Activated naive CD8-positive, alpha-beta T cell treated with anti-CD3 and anti-CD28 coated beads for 36 hours (primary cell): ENCODE measurements around the gene PPP2R5D. TPM values are rescaled to one million over a fixed set of nuclear protein-coding genes. Genes with fewer than 3 reads are reported as not detected.
"Not testable (repeated sequence)": the region's sequence is repeated elsewhere in the genome, so short reads cannot be mapped to it uniquely, and the experiment has no call there.

ENCODE experiments used
- DNase-seq: peaks from one replicate; pipeline ENCODE4 v3.0.0; 2021
- H3K27ac Mint-ChIP-seq: one replicate; pipeline ENCODE4 v1.8.0; 2022; ENCODE audit warnings: mild to moderate bottlenecking, moderate library complexity, mixed read lengths
- H3K27me3 Mint-ChIP-seq: one replicate; pipeline ENCODE4 v1.8.0; 2022; ENCODE audit warnings: mild to moderate bottlenecking, mixed read lengths
- H3K36me3 Mint-ChIP-seq: one replicate; pipeline ENCODE4 v1.8.0; 2021; ENCODE audit warnings: mild to moderate bottlenecking, mixed read lengths
- H3K4me1 Mint-ChIP-seq: one replicate; pipeline ENCODE4 v1.8.0; 2021; ENCODE audit warnings: mixed read lengths
- H3K4me3 Mint-ChIP-seq: one replicate; pipeline ENCODE4 v1.8.0; 2022; ENCODE audit warnings: mild to moderate bottlenecking, moderate library complexity, mixed read lengths
- H3K9me3 Mint-ChIP-seq: one replicate; pipeline ENCODE4 v1.8.0; 2022; ENCODE audit warnings: mixed read lengths
- total RNA-seq, 2 experiments: library from RNA; stranded (reverse); gene quantifications; one replicate each; pipeline ENCODE4 v1.2.3, GENCODE V29; 2021

Gene PPP2R5D
- 10 to 100 TPM; 43.0 to 43.4 TPM for total RNA-seq

DNA sequence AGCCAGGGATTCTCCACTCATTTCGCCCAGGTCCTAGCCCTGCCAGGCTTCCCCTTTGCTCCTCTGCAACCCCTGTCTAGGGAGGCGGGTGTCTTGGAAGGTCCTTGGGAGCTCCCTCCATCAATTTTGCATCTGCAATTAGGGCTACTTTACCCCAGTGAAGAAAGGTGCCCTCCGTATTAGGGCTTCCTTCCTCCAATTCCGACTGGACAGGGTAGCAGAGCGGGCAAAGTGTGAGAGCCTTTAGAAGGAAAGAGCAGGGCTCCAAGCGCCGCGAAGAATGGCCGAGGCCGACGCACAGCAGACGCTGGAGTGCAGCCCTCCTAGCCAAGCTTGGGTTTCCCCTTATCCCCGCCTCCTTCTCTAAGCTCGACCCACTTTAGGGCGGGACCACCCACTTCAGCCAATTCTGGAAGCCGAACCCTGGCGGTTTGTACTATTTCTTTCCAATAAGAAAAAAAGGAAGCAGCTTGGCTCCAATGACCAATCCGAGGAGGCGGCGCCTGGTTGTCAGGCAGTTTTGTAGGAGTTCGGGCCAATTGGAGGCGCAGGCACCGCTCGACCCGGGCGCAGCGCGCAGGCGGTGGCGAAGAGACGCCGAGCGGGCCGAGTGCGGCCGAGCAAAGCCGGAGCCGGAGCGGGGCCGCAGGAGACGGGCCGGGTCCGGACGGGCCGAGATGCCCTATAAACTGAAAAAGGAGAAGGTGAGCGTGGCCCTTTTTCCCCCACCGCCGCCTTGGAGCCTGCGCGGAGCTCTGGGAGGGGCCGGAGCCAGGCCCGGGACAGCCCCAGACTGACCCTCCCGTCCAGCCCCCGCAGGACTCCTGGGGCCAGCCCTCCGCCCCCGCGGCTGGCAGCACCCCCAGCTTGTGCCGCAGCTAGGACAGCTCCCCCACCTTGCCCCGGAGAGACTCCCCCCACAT is at the start of gene PPP2R5D:
Gene PPP2R5D (plus strand): TSS at position 570 of the 923 bp plus-strand sequence. CDS start 108 bp downstream, at position 678.
- Mint-ChIP-seq H3K27ac (peak within 1 kb of the TSS; percentile 86), H3K4me3 (peak within 1 kb of the TSS; percentile 87), H3K27me3 (no peaks in the 10 kb centered on the region), H3K4me1 (peaks cover 50% of the 10 kb centered on the region), H3K9me3 (no peaks in the 10 kb centered on the region), H3K36me3 (peaks cover 3% of the 10 kb centered on the region)
- peak; percentile 96 for DNase-seq

GRCh38 chr6:42935322-42935721 is 49.0 kb upstream of the PPP2R5D start:
- Mint-ChIP-seq H3K27me3 (no peaks in the 10 kb centered on the region), H3K27ac (peak overlapping the region; percentile 63), H3K4me1 (peaks cover 51% of the 10 kb centered on the region), H3K36me3 (peaks cover 66% of the 10 kb centered on the region), H3K9me3 (no peaks in the 10 kb centered on the region), H3K4me3 (no peak overlapping the region)
- DNase-seq = no peak

- H3K4me3 Mint-ChIP-seq = no peak overlapping the region
- no peak for DNase-seq
- H3K9me3 Mint-ChIP-seq = no peaks in the 10 kb centered on the region
- no peaks in the 10 kb centered on the region for H3K27me3 Mint-ChIP-seq
- peaks cover 64% of the 10 kb centered on the region for H3K36me3 Mint-ChIP-seq
- H3K27ac Mint-ChIP-seq = peak overlapping the region; percentile 50
- H3K4me1 Mint-ChIP-seq = peaks cover 45% of the 10 kb centered on the region
These were observed 48.0 kb upstream of the PPP2R5D start for GRCh38 chr6:42936398-42936797.

DNA sequence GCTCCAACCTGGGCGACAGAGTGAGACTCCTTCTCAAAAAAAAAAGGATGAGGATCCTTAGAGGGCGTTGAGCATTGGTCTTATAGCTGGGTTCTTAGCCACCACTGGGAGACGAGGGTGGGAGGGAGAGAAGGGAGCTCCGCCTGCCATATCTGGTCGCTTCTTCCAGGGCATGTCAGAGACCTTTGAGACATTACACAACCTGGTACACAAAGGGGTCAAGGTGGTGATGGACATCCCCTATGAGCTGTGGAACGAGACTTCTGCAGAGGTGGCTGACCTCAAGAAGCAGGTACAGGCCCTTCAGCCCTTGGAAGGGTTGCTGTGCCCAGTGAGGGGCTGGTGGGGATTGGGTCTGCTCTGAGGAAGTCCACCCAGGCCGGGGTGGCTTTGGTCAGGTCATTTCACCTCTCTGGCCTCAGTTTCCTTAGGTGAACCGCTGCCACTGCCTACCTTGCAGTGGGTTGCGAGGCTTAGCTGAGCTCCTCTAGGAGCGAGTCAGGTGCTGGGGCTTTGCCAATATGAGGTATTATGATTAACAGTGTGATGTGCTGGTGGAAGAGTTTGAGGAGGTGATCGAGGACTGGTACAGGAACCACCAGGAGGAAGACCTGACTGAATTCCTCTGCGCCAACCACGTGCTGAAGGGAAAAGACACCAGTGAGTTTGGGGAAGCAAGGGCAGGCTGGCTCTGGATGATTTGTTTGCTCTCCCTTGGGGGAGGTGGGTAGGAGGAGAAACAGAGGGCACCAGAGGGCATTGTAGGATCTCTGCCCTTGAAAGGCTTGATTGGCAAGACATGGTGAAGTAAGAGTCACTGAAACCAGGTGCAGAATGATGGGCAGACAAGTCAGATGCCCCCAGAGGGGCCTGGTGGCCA is 46.6 kb upstream of the PPP2R5D start:
- Mint-ChIP-seq H3K4me1 (peaks cover 34% of the 10 kb centered on the region), H3K4me3 (no peak overlapping the region), H3K27ac (peak overlapping the region; percentile 67), H3K9me3 (no peaks in the 10 kb centered on the region), H3K27me3 (no peaks in the 10 kb centered on the region), H3K36me3 (peaks cover 54% of the 10 kb centered on the region)
- no peak for DNase-seq

GRCh38 chr6:42938428-42938796 is 46.0 kb upstream of the PPP2R5D start:
- peak overlapping the region; percentile 67 for H3K27ac Mint-ChIP-seq
- no peaks in the 10 kb centered on the region for H3K9me3 Mint-ChIP-seq
- no peak for DNase-seq
- peaks cover 48% of the 10 kb centered on the region for H3K36me3 Mint-ChIP-seq
- H3K4me3 Mint-ChIP-seq = no peak overlapping the region
- peaks cover 28% of the 10 kb centered on the region for H3K4me1 Mint-ChIP-seq
- H3K27me3 Mint-ChIP-seq = no peaks in the 10 kb centered on the region

GRCh38 chr6:42938987-42939809 is 45.2 kb upstream of the PPP2R5D start:
- Mint-ChIP-seq H3K4me3 (no peak overlapping the region), H3K9me3 (no peaks in the 10 kb centered on the region)

DNA sequence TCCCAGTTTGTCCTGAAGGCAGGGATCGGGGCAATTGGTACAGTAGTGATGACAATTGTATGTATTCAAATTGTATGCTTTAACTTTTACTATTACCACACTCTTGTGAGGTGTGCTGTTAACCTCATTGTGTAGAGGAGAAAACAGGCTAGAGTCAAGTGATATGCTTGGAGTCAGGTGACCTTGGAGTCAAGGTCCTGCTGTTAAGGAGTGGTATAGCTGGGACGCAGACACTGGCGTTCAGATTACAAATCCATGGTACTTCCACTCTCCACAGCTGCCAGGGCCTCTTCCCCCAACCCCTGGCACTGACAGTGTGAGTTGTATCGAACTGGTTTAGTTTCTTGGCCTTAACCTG is 44.6 kb upstream of the PPP2R5D start:
- no peaks in the 10 kb centered on the region for H3K9me3 Mint-ChIP-seq
- no peak overlapping the region for H3K4me3 Mint-ChIP-seq
- peak overlapping the region; percentile 42 for H3K27ac Mint-ChIP-seq
- H3K4me1 Mint-ChIP-seq = peaks cover 16% of the 10 kb centered on the region
- peaks cover 46% of the 10 kb centered on the region for H3K36me3 Mint-ChIP-seq
- H3K27me3 Mint-ChIP-seq = no peaks in the 10 kb centered on the region
- no peak for DNase-seq

More at GRCh38 chr6:42938987-42939809, 45.2 kb upstream of the PPP2R5D start:
- peak overlapping the region; percentile 42 for H3K27ac Mint-ChIP-seq
- H3K36me3 Mint-ChIP-seq = peaks cover 45% of the 10 kb centered on the region
- no peak for DNase-seq
- H3K27me3 Mint-ChIP-seq = no peaks in the 10 kb centered on the region
- H3K4me1 Mint-ChIP-seq = peaks cover 21% of the 10 kb centered on the region

GRCh38 chr6:42940493-42941045 is 43.8 kb upstream of the PPP2R5D start:
- no peak for DNase-seq
- Mint-ChIP-seq H3K9me3 (no peaks in the 10 kb centered on the region), H3K27me3 (no peaks in the 10 kb centered on the region), H3K36me3 (peaks cover 41% of the 10 kb centered on the region), H3K4me1 (peaks cover 13% of the 10 kb centered on the region), H3K27ac (peak overlapping the region; percentile 54), H3K4me3 (no peak overlapping the region)

DNA sequence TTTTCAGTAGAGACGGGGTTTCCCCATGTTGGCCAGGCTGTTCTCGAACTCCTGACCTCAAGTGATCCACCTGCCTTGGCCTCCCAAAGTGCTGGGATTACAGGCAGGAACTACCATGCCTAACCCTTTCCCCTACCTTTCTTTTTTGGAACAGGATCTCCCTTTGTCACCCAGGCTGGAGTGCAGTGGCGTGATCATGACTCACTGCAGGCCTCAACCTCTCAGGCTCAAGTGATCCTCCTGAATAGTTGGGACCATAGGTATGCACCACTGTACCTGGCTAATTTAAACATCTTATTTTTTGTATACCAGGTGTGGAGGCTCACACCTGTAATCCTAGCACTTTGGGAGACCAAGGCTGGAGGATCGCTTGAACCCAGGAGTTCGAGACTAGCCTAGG is 43.0 kb upstream of the PPP2R5D start:
- not testable (repeated sequence) for DNase-seq, H3K4me1 Mint-ChIP-seq, H3K4me3 Mint-ChIP-seq, H3K27me3 Mint-ChIP-seq, H3K9me3 Mint-ChIP-seq
- Mint-ChIP-seq H3K36me3 (peaks cover 41% of the 10 kb centered on the region), H3K27ac (peak overlapping the region; percentile 73)

DNA sequence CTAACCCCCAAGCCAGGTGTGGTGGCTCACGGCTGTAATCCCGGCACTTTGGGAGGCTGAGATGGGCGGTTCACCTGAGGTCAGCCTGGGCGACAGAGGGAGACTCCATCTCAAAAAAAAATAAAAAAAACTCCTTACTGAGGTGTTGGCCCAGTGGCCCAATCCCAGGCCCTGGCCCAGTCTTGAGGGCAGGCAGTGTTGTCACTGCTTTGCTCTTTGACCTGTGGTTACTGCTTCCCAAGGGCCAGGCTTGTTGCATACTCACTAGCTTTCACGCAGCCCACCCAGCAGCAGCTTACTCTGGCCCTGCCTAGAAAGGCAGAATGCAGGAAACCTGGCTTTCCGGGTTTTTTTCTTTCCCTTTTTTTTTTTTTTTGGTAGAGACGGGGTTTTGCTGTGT is 41.9 kb upstream of the PPP2R5D start:
- Mint-ChIP-seq H3K4me3 (no peak overlapping the region), H3K36me3 (peaks cover 34% of the 10 kb centered on the region), H3K9me3 (no peaks in the 10 kb centered on the region), H3K27ac (no peak overlapping the region), H3K4me1 (peaks cover 6% of the 10 kb centered on the region), H3K27me3 (no peaks in the 10 kb centered on the region)
- no peak for DNase-seq

GRCh38 chr6:42947950-42948349 is 36.4 kb upstream of the PPP2R5D start:
- H3K9me3 Mint-ChIP-seq = no peaks in the 10 kb centered on the region
- no peaks in the 10 kb centered on the region for H3K4me1 Mint-ChIP-seq
- H3K36me3 Mint-ChIP-seq = peaks cover 14% of the 10 kb centered on the region
- H3K27ac Mint-ChIP-seq = no peak overlapping the region
- no peak overlapping the region for H3K4me3 Mint-ChIP-seq
- DNase-seq = no peak
- H3K27me3 Mint-ChIP-seq = no peaks in the 10 kb centered on the region

- H3K36me3 Mint-ChIP-seq = peaks cover 4% of the 10 kb centered on the region
- no peaks in the 10 kb centered on the region for H3K27me3 Mint-ChIP-seq
- no peak overlapping the region for H3K27ac Mint-ChIP-seq
These were observed 32.0 kb upstream of the PPP2R5D start for GRCh38 chr6:42952389-42952788.

DNA sequence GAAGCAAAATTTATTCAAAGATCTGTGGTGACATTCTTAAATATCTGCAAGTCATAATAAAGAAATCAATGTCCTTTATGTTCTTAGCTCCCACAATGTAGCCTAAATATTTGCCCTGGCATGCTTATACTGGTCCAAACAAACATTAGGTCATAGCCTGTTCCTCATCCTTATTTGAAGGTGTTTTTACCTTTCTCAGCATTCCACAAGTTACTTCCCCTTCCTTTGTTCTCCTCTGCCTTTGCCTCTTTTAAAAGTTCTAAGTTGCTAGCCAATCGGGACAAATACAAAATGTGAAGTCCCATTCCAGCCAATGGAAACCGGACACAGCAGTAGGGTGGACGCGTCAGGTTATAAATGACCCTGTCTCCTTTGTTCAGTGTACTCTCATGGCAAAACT is 30.0 kb upstream of the PPP2R5D start:
- not testable (repeated sequence) for H3K36me3 Mint-ChIP-seq, H3K4me1 Mint-ChIP-seq, H3K27ac Mint-ChIP-seq, H3K9me3 Mint-ChIP-seq, H3K4me3 Mint-ChIP-seq, DNase-seq, H3K27me3 Mint-ChIP-seq

More at GRCh38 chr6:42952389-42952788, 32.0 kb upstream of the PPP2R5D start:
- Mint-ChIP-seq H3K4me3 (no peak overlapping the region), H3K9me3 (no peaks in the 10 kb centered on the region), H3K4me1 (no peaks in the 10 kb centered on the region)
- DNase-seq = no peak

DNA sequence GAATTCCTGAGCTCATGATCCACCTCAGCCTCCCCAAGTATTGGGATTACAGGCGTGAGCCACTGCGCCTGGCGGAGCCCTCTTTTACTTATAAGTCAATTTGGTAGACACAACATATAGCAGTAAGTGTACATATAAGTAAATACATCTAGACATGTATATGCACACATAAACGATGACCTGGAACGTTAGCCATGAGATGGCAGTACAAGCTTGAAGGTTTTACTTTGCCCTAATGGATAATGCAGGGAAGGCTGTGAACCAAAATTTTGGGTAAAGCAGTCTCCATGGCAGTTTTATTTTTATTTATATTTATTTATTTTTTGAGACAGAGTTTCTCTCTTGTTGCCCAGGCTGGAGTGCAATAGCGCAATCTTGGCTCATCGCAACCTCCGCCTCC is 26.2 kb upstream of the PPP2R5D start:
- H3K36me3 Mint-ChIP-seq = peaks cover 7% of the 10 kb centered on the region
- peaks cover 8% of the 10 kb centered on the region for H3K4me1 Mint-ChIP-seq
- no peaks in the 10 kb centered on the region for H3K27me3 Mint-ChIP-seq
- no peaks in the 10 kb centered on the region for H3K9me3 Mint-ChIP-seq
- no peak overlapping the region for H3K27ac Mint-ChIP-seq
- H3K4me3 Mint-ChIP-seq = no peak overlapping the region
- no peak for DNase-seq
